ENCODE results near the gene ETV3. TPM values are rescaled to one million over a fixed set of nuclear protein-coding genes. Genes with fewer than 3 reads are reported as not detected.

Gene ETV3
- total and polyA plus RNA-seq, 2 donors (not counting 1 experiment from before 2014, with no cell fraction given), result 9.9 to 11.4 TPM

- Histone ChIP-seq H3K9ac (ENCODE audit: insufficient read depth, low read length) (no peak overlapping the region), H3K4me3 (replicated peaks in 1 of 4; ENCODE audit: control extremely low read depth in 1 of 4, insufficient read depth in 1 of 4, low read depth in 3 of 4, low read length in 4 of 4) (no peak overlapping the region), H3K79me2 (ENCODE audit: control insufficient read depth, insufficient read depth, low read length) (no peaks in the 10 kb centered on the region), H3K27ac (ENCODE audit: insufficient read depth, low read length) (peak overlapping the region; percentile 73), H3K4me2 (ENCODE audit: extremely low read depth, insufficient read depth, low read length) (peak overlapping the region; percentile 3), H2AFZ (ENCODE audit: low read length) (peak overlapping the region; percentile 88), H4K20me1 (ENCODE audit: control insufficient read depth, extremely low read depth, insufficient read depth, low read length) (no peaks in the 10 kb centered on the region), H3K4me1 (ENCODE audit: control insufficient read depth, extremely low read depth, insufficient read depth, low read length) (peaks cover 13% of the 10 kb centered on the region), H3K9me3 (ENCODE audit: control insufficient read depth, insufficient read depth, low read depth, low read length) (no peaks in the 10 kb centered on the region), H3K27me3 (ENCODE audit: control insufficient read depth, insufficient read depth, low read length) (peaks cover 15% of the 10 kb centered on the region), H3K36me3 (ENCODE audit: control insufficient read depth, insufficient read depth, low read length) (no peaks in the 10 kb centered on the region)
- no peak for TF ChIP-seq CTCF (conservative IDR thresholded peaks at IDR 0.05 in 1 of 2, IDR thresholded peaks at IDR 0.05 in 1 of 2; ENCODE audit: low read depth in 1 of 2, low read length in 2 of 2)
- TF ChIP-seq EZH2 (IDR thresholded peaks at IDR 0.05; ENCODE audit: low read length, missing control alignments), result no peak
- no peak for DNase-seq (ENCODE audit: low read depth in 2 of 2)
These were observed 31.4 kb downstream of the ETV3 start for GRCh38 chr1:157106813-157107189.

GRCh38 chr1:157105988-157106812, 32.0 kb downstream of the ETV3 start:
- Histone ChIP-seq H3K4me1 (ENCODE audit: control insufficient read depth, extremely low read depth, insufficient read depth, low read length) (peaks cover 13% of the 10 kb centered on the region), H3K9me3 (ENCODE audit: control insufficient read depth, insufficient read depth, low read depth, low read length) (no peaks in the 10 kb centered on the region), H3K4me2 (ENCODE audit: extremely low read depth, insufficient read depth, low read length) (peak overlapping the region; percentile 27), H3K27me3 (ENCODE audit: control insufficient read depth, insufficient read depth, low read length) (peaks cover 9% of the 10 kb centered on the region), H3K79me2 (ENCODE audit: control insufficient read depth, insufficient read depth, low read length) (no peaks in the 10 kb centered on the region), H4K20me1 (ENCODE audit: control insufficient read depth, extremely low read depth, insufficient read depth, low read length) (no peaks in the 10 kb centered on the region), H3K9ac (ENCODE audit: insufficient read depth, low read length) (peak overlapping the region; percentile 42), H3K36me3 (ENCODE audit: control insufficient read depth, insufficient read depth, low read length) (no peaks in the 10 kb centered on the region), H3K27ac (ENCODE audit: insufficient read depth, low read length) (peak overlapping the region; percentile 73), H2AFZ (ENCODE audit: low read length) (peak overlapping the region; percentile 88), H3K4me3 (replicated peaks in 1 of 4; ENCODE audit: control extremely low read depth in 1 of 4, insufficient read depth in 1 of 4, low read depth in 3 of 4, low read length in 4 of 4) (no peak overlapping the region)
- TF ChIP-seq EZH2 (IDR thresholded peaks at IDR 0.05; ENCODE audit: low read length, missing control alignments), result no peak
- no peak for TF ChIP-seq CTCF (conservative IDR thresholded peaks at IDR 0.05 in 1 of 2, IDR thresholded peaks at IDR 0.05 in 1 of 2; ENCODE audit: low read depth in 1 of 2, low read length in 2 of 2)
- peak; percentile 70 to 83 for DNase-seq (ENCODE audit: low read depth in 2 of 2)

DNA sequence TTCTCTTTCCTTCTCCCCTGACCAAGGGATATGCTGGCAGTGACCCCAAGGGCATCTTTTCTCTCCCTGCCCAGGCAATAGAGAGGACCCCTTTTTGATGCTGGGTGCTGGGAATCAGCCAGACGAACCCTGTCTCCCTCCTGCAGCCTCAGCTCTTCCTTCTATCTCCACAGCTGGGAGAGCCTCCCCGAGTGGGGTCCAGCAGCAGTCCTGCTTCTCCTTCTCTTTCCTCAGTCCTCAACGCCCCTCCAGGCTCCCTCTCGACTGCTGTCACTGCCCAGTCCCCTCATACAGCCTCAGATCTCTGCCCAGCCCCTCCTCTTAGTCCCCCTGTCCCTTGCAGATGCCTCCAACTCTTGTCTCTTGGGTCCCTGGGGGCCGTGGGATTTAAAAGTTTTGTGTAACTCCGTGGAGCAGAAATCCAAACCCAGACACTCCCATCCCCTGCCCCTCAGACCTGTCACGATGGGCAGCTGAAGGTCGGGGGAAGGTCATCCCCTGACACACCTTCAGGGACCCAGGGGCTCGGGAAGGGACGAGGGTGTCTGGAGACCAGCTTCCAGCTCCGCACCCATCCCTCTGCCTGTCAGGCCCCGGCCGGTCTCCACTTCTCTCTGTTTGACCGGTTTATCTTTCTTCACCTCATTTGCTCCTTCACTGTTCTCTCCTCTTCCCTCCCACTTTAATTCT, 32.8 kb downstream of the ETV3 start:
- Histone ChIP-seq H3K9ac (ENCODE audit: insufficient read depth, low read length) (no peak overlapping the region), H4K20me1 (ENCODE audit: control insufficient read depth, extremely low read depth, insufficient read depth, low read length) (no peaks in the 10 kb centered on the region), H3K79me2 (ENCODE audit: control insufficient read depth, insufficient read depth, low read length) (no peaks in the 10 kb centered on the region), H3K27me3 (ENCODE audit: control insufficient read depth, insufficient read depth, low read length) (peaks cover 5% of the 10 kb centered on the region), H3K4me2 (ENCODE audit: extremely low read depth, insufficient read depth, low read length) (no peak overlapping the region), H2AFZ (ENCODE audit: low read length) (peak overlapping the region; percentile 88), H3K27ac (ENCODE audit: insufficient read depth, low read length) (peak overlapping the region; percentile 73), H3K4me1 (ENCODE audit: control insufficient read depth, extremely low read depth, insufficient read depth, low read length) (peaks cover 13% of the 10 kb centered on the region), H3K9me3 (ENCODE audit: control insufficient read depth, insufficient read depth, low read depth, low read length) (no peaks in the 10 kb centered on the region), H3K36me3 (ENCODE audit: control insufficient read depth, insufficient read depth, low read length) (no peaks in the 10 kb centered on the region), H3K4me3 (replicated peaks in 1 of 4; ENCODE audit: control extremely low read depth in 1 of 4, insufficient read depth in 1 of 4, low read depth in 3 of 4, low read length in 4 of 4) (no peak overlapping the region)
- no peak for DNase-seq (ENCODE audit: low read depth in 2 of 2)
- TF ChIP-seq CTCF (conservative IDR thresholded peaks at IDR 0.05 in 1 of 2, IDR thresholded peaks at IDR 0.05 in 1 of 2; ENCODE audit: low read depth in 1 of 2, low read length in 2 of 2), result no peak
